Activated naive CD4-positive, alpha-beta T cell treated with anti-CD3 and anti-CD28 coated beads, Interleukin-2, amount 10 ng/mL, durations not matched to agents 7 days and 5 days (primary cell): Measurements from ENCODE around the gene CPAMD8.

Source experiments
- CTCF ChIA-PET: fragments of 350-600 bp; sonication (Branson Sonifier 250); formaldehyde crosslinking; loops from one replicate; lab custom pipeline; 2021; ENCODE audit warnings: antibody characterized with exemption; lab: Charles Lee
- DNase-seq: peaks from one replicate; pipeline ENCODE4 v3.0.0-alpha.2; 2020
- H3K27ac Mint-ChIP-seq: one replicate; pipeline ENCODE4 v1.8.0; 2021; ENCODE audit warnings: mild to moderate bottlenecking, moderate library complexity, mixed read lengths
- H3K27me3 Mint-ChIP-seq: one replicate; pipeline ENCODE4 v1.8.0; 2021; ENCODE audit warnings: mild to moderate bottlenecking, mixed read lengths
- H3K36me3 Mint-ChIP-seq: one replicate; pipeline ENCODE4 v1.8.0; 2021; ENCODE audit warnings: mixed read lengths
- H3K4me1 Mint-ChIP-seq: one replicate; pipeline ENCODE4 v1.8.0; 2021; ENCODE audit warnings: mixed read lengths
- H3K4me3 Mint-ChIP-seq: one replicate; pipeline ENCODE4 v1.8.0; 2021; ENCODE audit warnings: mild to moderate bottlenecking, moderate library complexity, mixed read lengths
- H3K9me3 Mint-ChIP-seq: one replicate; pipeline ENCODE4 v1.8.0; 2021; ENCODE audit warnings: mixed read lengths

Gene CPAMD8

GRCh38 chr19:16889883-16890460 lies 136.6 kb downstream of the CPAMD8 start:
- Mint-ChIP-seq H3K27ac (no peak overlapping the region), H3K4me1 (peaks cover 51% of the 10 kb centered on the region), H3K36me3 (no peaks in the 10 kb centered on the region), H3K27me3 (peaks cover 67% of the 10 kb centered on the region), H3K9me3 (no peaks in the 10 kb centered on the region), H3K4me3 (no peak overlapping the region)
- CTCF ChIA-PET: no interaction called here
- DNase-seq: no peak

DNA sequence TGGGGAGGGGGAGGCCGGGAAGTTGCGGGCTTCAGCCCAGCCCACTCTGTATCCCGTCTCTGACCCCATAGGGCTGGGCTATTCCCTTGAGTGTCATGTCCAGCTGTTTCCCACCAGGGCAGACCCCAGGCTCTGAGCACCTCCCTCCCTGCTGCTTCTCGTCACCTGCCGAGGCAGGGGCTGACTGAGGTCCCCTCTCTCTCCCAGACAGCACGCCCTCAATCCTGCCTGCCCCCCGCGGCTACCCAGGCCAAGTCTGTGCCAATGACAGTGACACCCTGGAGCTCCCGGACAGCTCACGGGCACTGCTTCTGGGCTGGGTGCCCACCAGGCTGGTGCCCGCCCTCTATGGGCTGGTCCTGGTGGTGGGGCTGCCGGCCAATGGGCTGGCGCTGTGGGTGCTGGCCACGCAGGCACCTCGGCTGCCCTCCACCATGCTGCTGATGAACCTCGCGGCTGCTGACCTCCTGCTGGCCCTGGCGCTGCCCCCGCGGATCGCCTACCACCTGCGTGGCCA lies 137.2 kb downstream of the CPAMD8 start:
- CTCF ChIA-PET: no interaction called here
- Mint-ChIP-seq H3K27me3 (peaks cover 62% of the 10 kb centered on the region), H3K27ac (no peak overlapping the region), H3K4me3 (no peak overlapping the region), H3K36me3 (no peaks in the 10 kb centered on the region), H3K9me3 (no peaks in the 10 kb centered on the region), H3K4me1 (peaks cover 52% of the 10 kb centered on the region)
- DNase-seq: no peak

GRCh38 chr19:16888629-16889365 lies 137.8 kb downstream of the CPAMD8 start, which contains the start of gene F2RL3:
Gene F2RL3 (plus strand): TSS chr19:16888999. CDS start chr19:16889190, 191 bp downstream.
- no peaks in the 10 kb centered on the region for H3K9me3 Mint-ChIP-seq
- CTCF ChIA-PET: interaction anchor here (0.6 kb wide), 1 partner anchor 9 kb away, joined by 3 read pairs; no protein-coding TSS in a partner anchor
- DNase-seq: peak; percentile 39
- H3K36me3 Mint-ChIP-seq: no peaks in the 10 kb centered on the region
- no peak within 1 kb of the TSS for H3K27ac Mint-ChIP-seq
- peaks cover 50% of the 10 kb centered on the region for H3K4me1 Mint-ChIP-seq
- peaks cover 56% of the 10 kb centered on the region for H3K27me3 Mint-ChIP-seq
- H3K4me3 Mint-ChIP-seq: no peak within 1 kb of the TSS

- CTCF ChIA-PET: no interaction called here
- Mint-ChIP-seq H3K4me3 (no peak overlapping the region), H3K9me3 (peaks cover 5% of the 10 kb centered on the region), H3K36me3 (no peaks in the 10 kb centered on the region), H3K27ac (no peak overlapping the region), H3K27me3 (peaks cover 47% of the 10 kb centered on the region), H3K4me1 (peaks cover 48% of the 10 kb centered on the region)
- no peak for DNase-seq
These were observed 139.0 kb downstream of the CPAMD8 start for GRCh38 chr19:16887353-16888265.

DNA sequence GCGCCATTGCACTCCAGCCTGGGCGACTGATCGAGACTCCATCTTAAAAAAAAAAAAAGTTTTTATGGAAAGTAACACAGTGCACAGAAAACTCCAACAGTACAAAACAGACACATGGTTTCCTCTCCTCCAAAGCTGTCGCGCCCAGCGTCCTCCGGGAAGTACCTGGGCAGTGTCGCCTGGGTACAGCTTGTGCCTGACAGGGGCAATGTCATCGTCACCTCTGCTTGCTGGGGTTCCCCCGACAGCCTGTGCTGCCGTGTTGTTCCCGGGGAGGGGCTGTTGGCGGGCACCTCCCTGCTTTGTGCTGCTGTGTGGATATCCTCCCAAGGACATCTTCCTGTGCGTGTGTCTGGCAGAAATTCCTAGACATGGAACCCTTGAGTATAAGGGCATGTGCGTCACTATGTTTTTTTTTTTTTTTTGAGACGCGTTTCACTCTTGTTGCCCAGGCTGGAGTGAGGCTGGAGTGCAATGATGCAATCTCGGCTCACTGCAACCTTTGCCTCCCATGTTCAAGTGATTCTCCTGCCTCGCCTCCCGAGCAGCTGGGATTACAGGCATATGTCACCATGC lies 140.2 kb downstream of the CPAMD8 start:
- H3K4me1 Mint-ChIP-seq: peaks cover 47% of the 10 kb centered on the region
- no peak for DNase-seq
- CTCF ChIA-PET: no interaction called here

GRCh38 chr19:16885166-16885565 lies 141.4 kb downstream of the CPAMD8 start:
- DNase-seq: no peak
- Mint-ChIP-seq H3K27ac (no peak overlapping the region), H3K4me3 (no peak overlapping the region), H3K27me3 (peaks cover 27% of the 10 kb centered on the region), H3K4me1 (peaks cover 46% of the 10 kb centered on the region), H3K9me3 (peaks cover 20% of the 10 kb centered on the region), H3K36me3 (peaks cover 19% of the 10 kb centered on the region)
- CTCF ChIA-PET: no interaction called here

More for the DNA sequence above, 140.2 kb downstream of the CPAMD8 start:
- Mint-ChIP-seq H3K4me3 (no peak overlapping the region), H3K9me3 (peaks cover 14% of the 10 kb centered on the region), H3K36me3 (peaks cover 8% of the 10 kb centered on the region), H3K27ac (no peak overlapping the region), H3K27me3 (peaks cover 35% of the 10 kb centered on the region)

DNA sequence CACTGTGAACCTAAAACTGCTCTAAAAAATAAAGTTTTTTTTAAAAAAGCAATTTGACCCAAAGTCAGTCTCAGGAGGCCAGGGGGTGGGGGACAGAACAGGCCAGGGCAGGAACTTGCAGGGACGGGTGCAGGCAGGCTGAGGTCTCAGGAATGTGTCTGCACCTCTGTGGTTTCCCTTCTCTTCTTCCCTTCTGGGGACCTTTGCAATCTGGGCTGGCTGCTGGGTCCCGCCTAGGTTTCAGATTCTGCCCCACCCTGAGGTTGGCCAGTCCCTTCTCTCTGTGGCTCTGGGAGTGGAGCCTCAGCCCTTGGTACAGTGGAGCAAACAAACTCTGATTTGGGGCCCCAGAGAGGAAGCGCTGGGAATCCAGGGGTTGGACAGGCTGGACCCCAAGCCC lies 143.1 kb downstream of the CPAMD8 start:
- Mint-ChIP-seq H3K4me3 (no peak overlapping the region), H3K27me3 (peaks cover 17% of the 10 kb centered on the region), H3K27ac (no peak overlapping the region), H3K36me3 (peaks cover 31% of the 10 kb centered on the region), H3K4me1 (peaks cover 38% of the 10 kb centered on the region), H3K9me3 (peaks cover 21% of the 10 kb centered on the region)
- DNase-seq: no peak
- CTCF ChIA-PET: no interaction called here

DNA sequence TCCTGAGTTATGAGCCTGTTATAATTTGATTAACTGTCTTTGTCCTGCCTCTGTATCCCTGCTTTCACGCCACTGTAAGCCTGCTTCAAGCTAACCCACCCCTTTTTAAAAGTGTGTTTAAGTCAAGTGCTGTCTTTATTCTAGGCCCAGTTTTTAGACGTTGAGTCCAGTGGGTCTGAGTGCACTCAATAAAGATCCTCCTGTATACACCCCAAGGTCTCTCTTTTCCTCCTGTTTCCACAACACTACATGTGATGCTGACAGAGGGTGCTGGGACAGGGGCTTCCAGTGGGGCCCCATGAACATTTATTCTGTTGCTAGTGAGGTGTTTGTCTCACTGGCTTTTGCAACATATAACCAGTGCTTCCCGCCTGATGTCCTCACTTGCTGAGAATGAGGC lies 144.5 kb downstream of the CPAMD8 start:
- Mint-ChIP-seq H3K27me3 (peaks cover 12% of the 10 kb centered on the region), H3K27ac (no peak overlapping the region), H3K9me3 (peaks cover 21% of the 10 kb centered on the region), H3K4me3 (no peak overlapping the region), H3K4me1 (peaks cover 27% of the 10 kb centered on the region), H3K36me3 (peaks cover 38% of the 10 kb centered on the region)
- no peak for DNase-seq
- CTCF ChIA-PET: no interaction called here

DNA sequence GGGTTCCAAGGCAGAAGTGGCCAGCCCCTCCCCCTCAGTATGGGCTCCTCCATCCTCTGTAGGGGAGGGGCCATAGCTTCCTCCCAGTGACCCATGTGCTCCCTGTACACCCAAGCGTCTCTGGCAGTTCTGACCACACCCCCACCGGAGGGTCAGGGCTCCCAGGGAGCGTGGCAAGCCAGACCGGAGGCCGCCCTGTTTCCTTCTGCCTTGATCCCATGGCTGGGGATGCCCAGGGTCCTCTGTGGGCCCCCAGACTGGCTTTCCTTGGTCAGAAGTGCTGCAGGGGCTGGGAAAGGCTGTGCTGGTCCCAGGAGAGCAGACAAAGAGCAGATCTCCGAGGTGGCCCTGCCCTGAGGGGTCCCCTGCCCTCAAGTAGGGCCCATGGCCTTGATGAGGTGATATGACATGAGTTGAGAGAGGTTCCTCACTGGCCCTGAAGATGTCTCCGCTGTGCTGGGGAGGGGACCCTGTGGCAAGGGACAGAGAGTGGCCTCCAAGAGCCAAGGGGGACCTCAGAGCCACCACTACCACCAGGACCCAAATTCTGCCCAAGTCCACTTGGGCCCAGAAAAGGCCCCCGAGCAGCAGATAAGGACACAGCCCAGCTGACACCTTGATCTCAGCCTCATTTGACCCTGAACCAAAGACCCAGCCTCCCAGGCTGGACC lies 145.6 kb downstream of the CPAMD8 start:
- H3K4me1 Mint-ChIP-seq: peaks cover 32% of the 10 kb centered on the region
- H3K27ac Mint-ChIP-seq: no peak overlapping the region
- CTCF ChIA-PET: no interaction called here
- DNase-seq: no peak
- H3K27me3 Mint-ChIP-seq: peaks cover 7% of the 10 kb centered on the region
- no peak overlapping the region for H3K4me3 Mint-ChIP-seq
- H3K36me3 Mint-ChIP-seq: peaks cover 46% of the 10 kb centered on the region
- H3K9me3 Mint-ChIP-seq: peaks cover 21% of the 10 kb centered on the region

DNA sequence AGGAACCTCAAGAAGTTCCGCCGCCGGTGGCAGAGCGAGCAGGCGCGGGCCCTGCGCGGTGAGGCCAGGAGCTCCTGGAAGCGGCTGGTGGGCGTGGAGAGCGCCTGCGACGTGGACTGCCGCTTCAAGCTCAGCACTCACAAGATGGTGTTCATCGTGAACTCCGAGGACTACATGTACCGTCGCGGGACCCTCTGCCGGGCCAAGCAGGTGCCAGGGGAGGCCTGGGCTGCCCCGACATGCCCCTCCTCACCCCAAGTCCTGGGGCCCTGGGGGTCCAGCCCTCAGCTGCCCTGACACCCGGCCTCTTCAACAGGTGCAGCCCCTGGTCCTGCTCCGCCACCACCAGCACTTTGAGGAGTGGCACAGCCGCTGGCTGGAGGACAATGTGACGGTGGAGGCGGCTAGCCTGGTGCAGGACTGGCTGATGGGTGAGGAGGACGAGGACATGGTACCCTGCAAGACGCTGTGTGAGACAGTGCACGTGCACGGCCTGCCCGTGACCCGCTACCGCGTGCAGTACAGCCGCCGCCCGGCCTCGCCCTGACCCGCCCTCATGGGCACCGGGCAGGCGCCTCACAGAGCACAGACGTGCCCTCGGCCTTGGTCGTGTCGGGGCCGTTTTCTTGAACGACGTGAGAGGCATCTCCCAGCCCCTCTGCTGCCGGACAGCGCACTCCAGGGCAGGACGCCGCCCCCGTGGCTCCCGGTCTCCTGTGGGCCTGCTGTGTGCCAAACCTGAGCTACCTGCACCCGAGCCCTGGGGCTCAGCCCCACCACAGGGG lies 148.2 kb downstream of the CPAMD8 start:
- no peaks in the 10 kb centered on the region for H3K27me3 Mint-ChIP-seq
- no peak overlapping the region for H3K4me3 Mint-ChIP-seq
- CTCF ChIA-PET: no interaction called here
- no peak for DNase-seq
- H3K36me3 Mint-ChIP-seq: peaks cover 63% of the 10 kb centered on the region
- H3K9me3 Mint-ChIP-seq: peaks cover 28% of the 10 kb centered on the region
- H3K27ac Mint-ChIP-seq: no peak overlapping the region
- H3K4me1 Mint-ChIP-seq: peaks cover 30% of the 10 kb centered on the region

DNA sequence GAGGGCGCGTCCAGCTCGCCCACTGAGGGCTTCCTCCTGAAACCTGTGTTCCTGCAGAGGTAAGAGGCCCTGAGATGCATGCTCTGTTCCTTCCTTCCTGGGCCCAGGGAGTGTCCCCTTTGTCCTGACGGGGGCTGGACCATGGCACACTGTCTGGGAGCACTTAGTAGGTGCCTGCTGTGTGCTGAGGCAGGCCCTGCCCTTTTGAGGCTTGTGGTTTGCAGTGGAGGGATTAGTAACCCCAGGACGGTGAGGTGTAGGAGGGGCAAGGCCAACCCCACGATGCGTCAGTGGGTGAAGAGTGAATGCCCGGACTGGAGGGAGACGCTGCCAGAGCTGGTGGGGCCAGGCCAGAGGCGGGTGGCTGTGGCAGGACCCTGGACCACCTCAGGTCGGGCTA lies 149.0 kb downstream of the CPAMD8 start:
- DNase-seq: no peak
- Mint-ChIP-seq H3K27ac (no peak overlapping the region), H3K36me3 (peaks cover 65% of the 10 kb centered on the region), H3K4me3 (no peak overlapping the region), H3K4me1 (peaks cover 24% of the 10 kb centered on the region), H3K9me3 (peaks cover 23% of the 10 kb centered on the region), H3K27me3 (no peaks in the 10 kb centered on the region)
- CTCF ChIA-PET: no interaction called here

GRCh38 chr19:16876904-16877361 lies 149.7 kb downstream of the CPAMD8 start:
- peaks cover 22% of the 10 kb centered on the region for H3K4me1 Mint-ChIP-seq
- H3K36me3 Mint-ChIP-seq: peaks cover 58% of the 10 kb centered on the region
- H3K27ac Mint-ChIP-seq: no peak overlapping the region
- peaks cover 17% of the 10 kb centered on the region for H3K9me3 Mint-ChIP-seq
- H3K27me3 Mint-ChIP-seq: no peaks in the 10 kb centered on the region
- DNase-seq: no peak
- H3K4me3 Mint-ChIP-seq: no peak overlapping the region
- CTCF ChIA-PET: no interaction called here
